DOHH2 (cell line): Measurements from ENCODE around the gene ARIH1.

Experiments
- EZH2phosphoT487 ChIP-seq: fragments of 200-600 bp; sonication (generic); IDR thresholded peaks from 2 replicates; pipeline ENCODE4 v1.6.1; 2017; ENCODE audit warnings: borderline replicate concordance, mild to moderate bottlenecking, antibody characterized with exemption, low read length, moderate library complexity, mixed read lengths
- TF ChIP-seq, protein P1 (sequence below): fragments of 200-600 bp; sonication (generic); IDR thresholded peaks from one replicate; pipeline ENCODE4 v1.5.1; 2014; ENCODE audit warnings: antibody characterized with exemption, mild to moderate bottlenecking, low read depth, low read length; ENCODE audit not compliant: poor library complexity, severe bottlenecking

DNA sequence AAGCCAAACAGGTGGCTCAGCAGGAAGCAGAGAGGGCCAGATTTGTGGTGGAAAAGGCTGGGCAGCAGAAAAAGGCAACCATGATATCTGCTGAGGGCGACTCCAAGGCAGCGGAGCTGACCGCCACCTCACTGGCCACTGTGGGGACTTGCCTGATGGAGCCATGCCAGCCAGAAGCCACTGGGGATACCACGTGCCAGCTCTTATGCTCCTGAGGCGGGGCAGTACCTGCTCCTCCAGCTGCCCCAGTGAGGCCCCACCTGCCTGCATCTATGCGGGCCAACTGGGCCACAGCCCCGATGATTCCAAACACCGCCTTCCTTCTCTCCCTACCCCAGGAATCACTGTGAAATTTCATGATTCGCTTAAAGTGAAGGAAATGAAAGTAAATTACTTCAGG is 22.9 kb upstream of the ARIH1 start:
- TF ChIP-seq, protein P1, sequence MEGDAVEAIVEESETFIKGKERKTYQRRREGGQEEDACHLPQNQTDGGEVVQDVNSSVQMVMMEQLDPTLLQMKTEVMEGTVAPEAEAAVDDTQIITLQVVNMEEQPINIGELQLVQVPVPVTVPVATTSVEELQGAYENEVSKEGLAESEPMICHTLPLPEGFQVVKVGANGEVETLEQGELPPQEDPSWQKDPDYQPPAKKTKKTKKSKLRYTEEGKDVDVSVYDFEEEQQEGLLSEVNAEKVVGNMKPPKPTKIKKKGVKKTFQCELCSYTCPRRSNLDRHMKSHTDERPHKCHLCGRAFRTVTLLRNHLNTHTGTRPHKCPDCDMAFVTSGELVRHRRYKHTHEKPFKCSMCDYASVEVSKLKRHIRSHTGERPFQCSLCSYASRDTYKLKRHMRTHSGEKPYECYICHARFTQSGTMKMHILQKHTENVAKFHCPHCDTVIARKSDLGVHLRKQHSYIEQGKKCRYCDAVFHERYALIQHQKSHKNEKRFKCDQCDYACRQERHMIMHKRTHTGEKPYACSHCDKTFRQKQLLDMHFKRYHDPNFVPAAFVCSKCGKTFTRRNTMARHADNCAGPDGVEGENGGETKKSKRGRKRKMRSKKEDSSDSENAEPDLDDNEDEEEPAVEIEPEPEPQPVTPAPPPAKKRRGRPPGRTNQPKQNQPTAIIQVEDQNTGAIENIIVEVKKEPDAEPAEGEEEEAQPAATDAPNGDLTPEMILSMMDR = no peak
- no peak for TF ChIP-seq EZH2phosphoT487
